GM18505 (cell line): ENCODE data around the gene DVL3.

Experiments used
- ATAC-seq: cut with Tn5 transposase; IDR thresholded peaks from one replicate; pipeline ENCODE4 v1.9.1; 2021; ENCODE audit not compliant: unreplicated experiment
- POLR2A ChIP-seq: IDR thresholded peaks from 4 replicates; pipeline ENCODE4 v1.6.1; 2011; ENCODE audit warnings: borderline replicate concordance; ENCODE audit not compliant: insufficient read depth, insufficient read length; ENCODE audit errors: extremely low read depth

DVL3 gene

GRCh38 chr3:184175981-184176376 lies 20.8 kb downstream of the DVL3 start:
- no peak for ATAC-seq
- TF ChIP-seq POLR2A: no peak

- TF ChIP-seq POLR2A: no peak
- no peak for ATAC-seq
Observed at GRCh38 chr3:184176377-184177330, 21.5 kb downstream of the DVL3 start.

- TF ChIP-seq POLR2A: no peak
- ATAC-seq: no peak
Observed at GRCh38 chr3:184177331-184177731, 22.2 kb downstream of the DVL3 start.

GRCh38 chr3:184177767-184178306 lies 22.7 kb downstream of the DVL3 start:
- no peak for ATAC-seq
- TF ChIP-seq POLR2A: no peak

- ATAC-seq: no peak
- no peak for TF ChIP-seq POLR2A
Observed at GRCh38 chr3:184178521-184179138, 23.5 kb downstream of the DVL3 start.

GRCh38 chr3:184180165-184180564 lies 25.0 kb downstream of the DVL3 start:
- no peak for ATAC-seq
- TF ChIP-seq POLR2A: no peak

GRCh38 chr3:184181596-184181995 lies 26.4 kb downstream of the DVL3 start:
- ATAC-seq: no peak
- no peak for TF ChIP-seq POLR2A

GRCh38 chr3:184183679-184184078 lies 28.5 kb downstream of the DVL3 start:
- no peak for TF ChIP-seq POLR2A
- ATAC-seq: no peak

GRCh38 chr3:184184546-184185230 lies 29.5 kb downstream of the DVL3 start:
- no peak for ATAC-seq
- no peak for TF ChIP-seq POLR2A

- peak; percentile 66 for TF ChIP-seq POLR2A
Observed at GRCh38 chr3:184185461-184186183, 30.4 kb downstream of the DVL3 start.

GRCh38 chr3:184186184-184186901 lies 31.2 kb downstream of the DVL3 start, which contains the start of gene ABCF3:
Gene ABCF3, plus strand, starts transcription at chr3:184186199. Its CDS starts 9 bp downstream, at chr3:184186208.
- TF ChIP-seq POLR2A: peak; percentile 82
- ATAC-seq: peak; percentile 22

More at GRCh38 chr3:184185461-184186183, 30.4 kb downstream of the DVL3 start:
- peak; percentile 90 for ATAC-seq

- no peak for TF ChIP-seq POLR2A
- no peak for ATAC-seq
Observed at GRCh38 chr3:184186902-184187207, 31.7 kb downstream of the DVL3 start.
